Measurements from ENCODE around the gene GLP2R. TPM values are rescaled to one million over a fixed set of nuclear protein-coding genes. Genes with fewer than 3 reads are reported as not detected.

The GLP2R gene
- total and polyA plus RNA-seq, 2 of the 13 experiments (the other 11 are each of a cell fraction or from before 2014, with no cell fraction given) = 0.65 to 1.4 TPM

DNA sequence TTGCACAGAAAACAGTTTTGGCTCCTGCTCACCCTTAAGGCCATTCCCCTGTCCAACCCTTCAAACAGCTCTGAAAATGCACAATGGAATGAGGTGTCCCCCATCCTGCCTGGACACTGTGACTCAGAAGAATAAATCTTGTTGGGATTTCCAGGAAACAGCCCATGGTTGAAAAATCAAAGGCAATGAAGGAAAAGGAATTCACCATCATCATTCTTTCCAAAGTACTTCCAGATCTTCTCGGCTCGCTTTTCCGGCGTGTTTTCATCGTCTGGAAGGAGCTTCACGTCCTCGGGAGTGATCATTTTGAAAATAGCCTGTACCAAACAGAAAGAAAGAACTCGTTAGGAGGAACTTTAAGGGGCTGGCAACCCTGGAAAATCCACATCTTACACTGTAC lies 75.1 kb downstream of the GLP2R start:
- Histone ChIP-seq H3K27me3 (ENCODE audit: control insufficient read depth in 1 of 2, insufficient read depth in 2 of 2, low read length in 2 of 2) (peaks cover 0 to 16% of the 10 kb centered on the region in 2 experiments; a peak in 3 of 5 replicates), H3K27ac (ENCODE audit: extremely low read length, insufficient read depth, low read length) (no peak overlapping the region), H3K9ac (ENCODE audit: insufficient read depth, low read depth, low read length) (no peak overlapping the region), H4K20me1 (ENCODE audit: insufficient read depth, low read length) (no peaks in the 10 kb centered on the region), H3K79me2 (ENCODE audit: insufficient read depth, low read length) (no peaks in the 10 kb centered on the region), H3K9me3 (ENCODE audit: low read length) (no peaks in the 10 kb centered on the region), H3K4me3 (replicated peaks in 1 of 3; ENCODE audit: insufficient read depth in 1 of 3, low read depth in 2 of 3, low read length in 3 of 3) (no peak overlapping the region), H3K36me3 (replicated peaks in 1 of 2; ENCODE audit: control insufficient read depth in 1 of 2, insufficient read depth in 2 of 2, low read length in 2 of 2) (no peaks in the 10 kb centered on the region), H2AFZ (ENCODE audit: low read length) (no peak overlapping the region), H3K4me1 (ENCODE audit: insufficient read depth, low read length) (no peaks in the 10 kb centered on the region), H3K4me2 (ENCODE audit: low read depth, low read length) (no peak overlapping the region)
- DNase-seq (ENCODE audit: low spot score) = no peak
- FAIRE-seq = no peak
- WGBS (ENCODE audit: low lambda C conversion rate) = 17% methylated on average over 8 of the region's 8 CpGs
- BruUV-seq (replicated peaks) = no TSS peak
- TF ChIP-seq, protein P1, sequence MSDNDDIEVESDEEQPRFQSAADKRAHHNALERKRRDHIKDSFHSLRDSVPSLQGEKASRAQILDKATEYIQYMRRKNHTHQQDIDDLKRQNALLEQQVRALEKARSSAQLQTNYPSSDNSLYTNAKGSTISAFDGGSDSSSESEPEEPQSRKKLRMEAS (IDR thresholded peaks at IDR 0.05) = no peak
- TF ChIP-seq ZNF569 (CRISPR knock-in tag; IDR thresholded peaks at IDR 0.05; ENCODE audit: borderline replicate concordance) (no peak), SOX13 (IDR thresholded peaks at IDR 0.05) (no peak), SOX13 (CRISPR knock-in tag; conservative IDR thresholded peaks at IDR 0.05 in 1 of 2, IDR thresholded peaks at IDR 0.05 in 1 of 2) (no peak), SETDB1 (CRISPR knock-in tag; IDR thresholded peaks at IDR 0.05; ENCODE audit: borderline replicate concordance) (no peak), GPN1 (CRISPR knock-in tag; IDR thresholded peaks at IDR 0.05; ENCODE audit: borderline replicate concordance) (no peak), MAFK (conservative IDR thresholded peaks at IDR 0.05 in 1 of 2, IDR thresholded peaks at IDR 0.05 in 1 of 2; ENCODE audit: low read length in 2 of 2) (no peak), ZSCAN31 (CRISPR knock-in tag; IDR thresholded peaks at IDR 0.05; ENCODE audit: low read depth) (no peak), ZNF501 (CRISPR knock-in tag; IDR thresholded peaks at IDR 0.05) (no peak)
- TF ChIP-seq, protein P2, sequence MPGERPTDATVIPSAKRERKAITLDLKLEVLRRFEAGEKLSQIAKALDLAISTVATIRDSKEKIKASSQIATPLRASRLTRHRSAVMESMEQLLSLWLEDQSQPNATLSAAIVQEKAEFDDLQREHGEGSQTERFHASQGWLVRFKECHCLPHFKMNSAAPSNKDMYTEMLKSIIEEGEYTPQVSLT (CRISPR knock-in tag; IDR thresholded peaks at IDR 0.05; ENCODE audit: borderline replicate concordance, low read depth) = no peak
- TF ChIP-seq, protein P3, sequence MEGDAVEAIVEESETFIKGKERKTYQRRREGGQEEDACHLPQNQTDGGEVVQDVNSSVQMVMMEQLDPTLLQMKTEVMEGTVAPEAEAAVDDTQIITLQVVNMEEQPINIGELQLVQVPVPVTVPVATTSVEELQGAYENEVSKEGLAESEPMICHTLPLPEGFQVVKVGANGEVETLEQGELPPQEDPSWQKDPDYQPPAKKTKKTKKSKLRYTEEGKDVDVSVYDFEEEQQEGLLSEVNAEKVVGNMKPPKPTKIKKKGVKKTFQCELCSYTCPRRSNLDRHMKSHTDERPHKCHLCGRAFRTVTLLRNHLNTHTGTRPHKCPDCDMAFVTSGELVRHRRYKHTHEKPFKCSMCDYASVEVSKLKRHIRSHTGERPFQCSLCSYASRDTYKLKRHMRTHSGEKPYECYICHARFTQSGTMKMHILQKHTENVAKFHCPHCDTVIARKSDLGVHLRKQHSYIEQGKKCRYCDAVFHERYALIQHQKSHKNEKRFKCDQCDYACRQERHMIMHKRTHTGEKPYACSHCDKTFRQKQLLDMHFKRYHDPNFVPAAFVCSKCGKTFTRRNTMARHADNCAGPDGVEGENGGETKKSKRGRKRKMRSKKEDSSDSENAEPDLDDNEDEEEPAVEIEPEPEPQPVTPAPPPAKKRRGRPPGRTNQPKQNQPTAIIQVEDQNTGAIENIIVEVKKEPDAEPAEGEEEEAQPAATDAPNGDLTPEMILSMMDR (CRISPR knock-in tag; IDR thresholded peaks at IDR 0.05) = no peak
- TF ChIP-seq, protein P4, sequence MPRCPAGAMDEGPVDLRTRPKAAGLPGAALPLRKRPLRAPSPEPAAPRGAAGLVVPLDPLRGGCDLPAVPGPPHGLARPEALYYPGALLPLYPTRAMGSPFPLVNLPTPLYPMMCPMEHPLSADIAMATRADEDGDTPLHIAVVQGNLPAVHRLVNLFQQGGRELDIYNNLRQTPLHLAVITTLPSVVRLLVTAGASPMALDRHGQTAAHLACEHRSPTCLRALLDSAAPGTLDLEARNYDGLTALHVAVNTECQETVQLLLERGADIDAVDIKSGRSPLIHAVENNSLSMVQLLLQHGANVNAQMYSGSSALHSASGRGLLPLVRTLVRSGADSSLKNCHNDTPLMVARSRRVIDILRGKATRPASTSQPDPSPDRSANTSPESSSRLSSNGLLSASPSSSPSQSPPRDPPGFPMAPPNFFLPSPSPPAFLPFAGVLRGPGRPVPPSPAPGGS (CRISPR knock-in tag; IDR thresholded peaks at IDR 0.05) = no peak
- TF ChIP-seq, protein P5, sequence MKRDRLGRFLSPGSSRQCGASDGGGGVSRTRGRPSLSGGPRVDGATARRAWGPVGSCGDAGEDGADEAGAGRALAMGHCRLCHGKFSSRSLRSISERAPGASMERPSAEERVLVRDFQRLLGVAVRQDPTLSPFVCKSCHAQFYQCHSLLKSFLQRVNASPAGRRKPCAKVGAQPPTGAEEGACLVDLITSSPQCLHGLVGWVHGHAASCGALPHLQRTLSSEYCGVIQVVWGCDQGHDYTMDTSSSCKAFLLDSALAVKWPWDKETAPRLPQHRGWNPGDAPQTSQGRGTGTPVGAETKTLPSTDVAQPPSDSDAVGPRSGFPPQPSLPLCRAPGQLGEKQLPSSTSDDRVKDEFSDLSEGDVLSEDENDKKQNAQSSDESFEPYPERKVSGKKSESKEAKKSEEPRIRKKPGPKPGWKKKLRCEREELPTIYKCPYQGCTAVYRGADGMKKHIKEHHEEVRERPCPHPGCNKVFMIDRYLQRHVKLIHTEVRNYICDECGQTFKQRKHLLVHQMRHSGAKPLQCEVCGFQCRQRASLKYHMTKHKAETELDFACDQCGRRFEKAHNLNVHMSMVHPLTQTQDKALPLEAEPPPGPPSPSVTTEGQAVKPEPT (CRISPR knock-in tag; IDR thresholded peaks at IDR 0.05; ENCODE audit: low read depth) = no peak
- in situ Hi-C loops (cut with HindIII; ENCODE audit: extremely low pct_ligation_motif_present, low pct_unique_long_range_greater_than_20kb) = no loop called here
- intact Hi-C loops (cut with micrococcal nuclease; ENCODE audit: unreplicated experiment) = no loop called here
- CTCF ChIA-PET (ENCODE audit: low intra/inter-chr PET ratio, low total read pairs) = no interaction called here
- no peak for ATAC-seq
- POLR2A ChIA-PET = no interaction called here
